Stimulated activated CD4-positive, alpha-beta T cell treated with anti-CD3 and anti-CD28 coated beads, Interleukin-1b, Interleukin-23, amount 100 ng/mL, for 1 hour (primary cell): ENCODE results near the gene CHAMP1.
A peak's percentile ranks its signal among the peaks of the same experiment; 100 is the strongest.

Source experiments
- DNase-seq, 2 donors: peaks; one replicate each; pipeline ENCODE4 v3.0.0-alpha.2; 2020; ENCODE audit warnings: low read depth in 2 of 2

CHAMP1 gene, protein sequence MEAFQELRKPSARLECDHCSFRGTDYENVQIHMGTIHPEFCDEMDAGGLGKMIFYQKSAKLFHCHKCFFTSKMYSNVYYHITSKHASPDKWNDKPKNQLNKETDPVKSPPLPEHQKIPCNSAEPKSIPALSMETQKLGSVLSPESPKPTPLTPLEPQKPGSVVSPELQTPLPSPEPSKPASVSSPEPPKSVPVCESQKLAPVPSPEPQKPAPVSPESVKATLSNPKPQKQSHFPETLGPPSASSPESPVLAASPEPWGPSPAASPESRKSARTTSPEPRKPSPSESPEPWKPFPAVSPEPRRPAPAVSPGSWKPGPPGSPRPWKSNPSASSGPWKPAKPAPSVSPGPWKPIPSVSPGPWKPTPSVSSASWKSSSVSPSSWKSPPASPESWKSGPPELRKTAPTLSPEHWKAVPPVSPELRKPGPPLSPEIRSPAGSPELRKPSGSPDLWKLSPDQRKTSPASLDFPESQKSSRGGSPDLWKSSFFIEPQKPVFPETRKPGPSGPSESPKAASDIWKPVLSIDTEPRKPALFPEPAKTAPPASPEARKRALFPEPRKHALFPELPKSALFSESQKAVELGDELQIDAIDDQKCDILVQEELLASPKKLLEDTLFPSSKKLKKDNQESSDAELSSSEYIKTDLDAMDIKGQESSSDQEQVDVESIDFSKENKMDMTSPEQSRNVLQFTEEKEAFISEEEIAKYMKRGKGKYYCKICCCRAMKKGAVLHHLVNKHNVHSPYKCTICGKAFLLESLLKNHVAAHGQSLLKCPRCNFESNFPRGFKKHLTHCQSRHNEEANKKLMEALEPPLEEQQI

DNA sequence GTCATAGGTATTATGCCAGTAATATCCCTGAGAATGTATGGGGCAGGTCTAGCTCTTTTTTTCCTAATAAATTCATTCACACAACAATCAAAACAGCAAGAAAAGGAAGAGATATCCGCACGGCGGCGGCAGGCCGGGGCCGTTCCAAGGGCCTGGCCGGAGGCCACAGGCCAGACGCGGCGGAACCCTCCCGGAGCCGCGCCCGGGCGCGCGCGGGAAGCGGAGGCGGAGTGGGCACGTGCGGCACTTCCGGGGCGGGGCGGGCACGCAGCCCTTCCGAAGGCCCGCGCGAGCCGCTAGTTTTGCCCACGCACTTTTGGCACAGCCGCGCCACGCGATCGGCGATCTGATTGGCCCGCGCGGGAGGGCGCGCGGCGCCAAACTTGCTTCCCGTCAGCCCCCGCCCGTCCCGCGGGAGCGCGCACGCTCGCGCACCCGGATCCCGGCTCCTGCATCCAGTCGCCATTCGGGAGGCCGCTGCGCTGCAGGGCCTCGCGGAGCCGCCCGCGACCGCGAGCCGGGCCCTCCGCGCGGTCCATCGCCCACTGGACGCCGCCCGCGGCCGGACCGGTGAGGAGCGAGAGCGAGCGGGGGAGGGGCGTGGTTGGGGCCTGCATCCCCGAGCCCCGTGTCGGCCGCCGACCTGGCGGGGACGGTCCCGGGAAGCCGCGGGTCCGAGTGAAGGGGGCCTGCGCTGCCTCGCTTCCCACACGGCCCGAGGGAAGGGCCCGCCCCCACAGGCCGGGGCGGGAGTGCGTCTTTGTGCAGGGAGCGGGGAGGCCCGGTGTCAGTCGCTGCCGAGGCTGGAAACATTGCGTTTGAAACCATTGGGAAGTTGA is at the start of gene CHAMP1:
Gene CHAMP1, plus strand, starts transcription at position 430 of the 839 bp plus-strand sequence. CDS start 9,340 bp downstream, outside the sequence.
- peak; percentile 70 to 78 for DNase-seq

DNA sequence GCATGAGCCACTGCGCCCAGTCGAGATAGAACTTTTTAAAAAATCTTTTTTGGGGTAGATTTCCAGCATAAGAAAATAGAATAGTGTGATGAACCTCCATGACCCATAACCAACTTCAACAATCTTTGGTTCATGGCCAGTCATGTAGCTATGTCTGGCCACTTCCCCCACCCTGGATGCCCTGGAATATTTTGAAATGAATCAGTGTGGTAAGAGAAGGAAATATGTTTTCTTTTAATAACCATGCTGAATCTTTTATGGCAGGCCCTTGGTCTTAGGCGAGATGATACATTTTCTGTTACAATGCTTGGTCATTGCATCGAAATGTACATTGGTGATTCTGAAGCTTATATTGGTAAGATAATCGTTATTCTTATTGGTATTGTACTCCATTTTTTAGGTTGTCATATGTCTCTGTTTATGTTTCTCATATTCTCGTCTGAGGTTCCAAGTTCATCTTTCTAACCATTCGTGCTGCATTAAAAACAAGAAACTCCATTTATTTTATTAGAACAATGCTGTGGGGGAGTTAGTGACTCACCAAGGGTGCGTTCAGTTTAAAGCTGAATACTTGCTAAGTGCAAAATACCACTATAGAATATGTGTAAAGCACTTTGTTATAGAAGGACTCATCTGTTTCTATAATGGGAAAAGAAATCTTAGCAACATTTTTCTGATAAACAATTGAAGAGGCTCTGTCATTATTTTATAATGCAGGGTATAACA is 49.3 kb upstream of the CHAMP1 start:
- DNase-seq: no peak

DNA sequence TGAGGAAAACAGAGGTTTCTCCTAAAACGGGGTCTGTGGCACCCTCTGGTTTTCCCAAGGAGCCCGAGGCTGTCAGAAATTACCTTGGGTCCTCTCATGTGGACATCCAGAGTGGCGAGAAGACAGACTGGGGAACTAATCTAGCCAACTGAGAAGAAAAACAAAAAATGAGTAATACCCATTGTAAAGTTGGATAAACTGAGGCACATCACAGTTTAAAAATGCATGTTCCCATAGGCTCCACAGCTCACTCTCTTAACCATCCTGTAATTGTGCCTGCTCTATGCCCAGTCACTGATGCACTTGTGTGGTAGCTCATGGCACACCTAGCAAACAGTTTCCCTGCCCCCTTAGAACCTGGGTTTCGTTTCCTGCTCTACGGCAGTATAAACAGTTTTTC is 48.1 kb upstream of the CHAMP1 start:
- DNase-seq: no peak

DNA sequence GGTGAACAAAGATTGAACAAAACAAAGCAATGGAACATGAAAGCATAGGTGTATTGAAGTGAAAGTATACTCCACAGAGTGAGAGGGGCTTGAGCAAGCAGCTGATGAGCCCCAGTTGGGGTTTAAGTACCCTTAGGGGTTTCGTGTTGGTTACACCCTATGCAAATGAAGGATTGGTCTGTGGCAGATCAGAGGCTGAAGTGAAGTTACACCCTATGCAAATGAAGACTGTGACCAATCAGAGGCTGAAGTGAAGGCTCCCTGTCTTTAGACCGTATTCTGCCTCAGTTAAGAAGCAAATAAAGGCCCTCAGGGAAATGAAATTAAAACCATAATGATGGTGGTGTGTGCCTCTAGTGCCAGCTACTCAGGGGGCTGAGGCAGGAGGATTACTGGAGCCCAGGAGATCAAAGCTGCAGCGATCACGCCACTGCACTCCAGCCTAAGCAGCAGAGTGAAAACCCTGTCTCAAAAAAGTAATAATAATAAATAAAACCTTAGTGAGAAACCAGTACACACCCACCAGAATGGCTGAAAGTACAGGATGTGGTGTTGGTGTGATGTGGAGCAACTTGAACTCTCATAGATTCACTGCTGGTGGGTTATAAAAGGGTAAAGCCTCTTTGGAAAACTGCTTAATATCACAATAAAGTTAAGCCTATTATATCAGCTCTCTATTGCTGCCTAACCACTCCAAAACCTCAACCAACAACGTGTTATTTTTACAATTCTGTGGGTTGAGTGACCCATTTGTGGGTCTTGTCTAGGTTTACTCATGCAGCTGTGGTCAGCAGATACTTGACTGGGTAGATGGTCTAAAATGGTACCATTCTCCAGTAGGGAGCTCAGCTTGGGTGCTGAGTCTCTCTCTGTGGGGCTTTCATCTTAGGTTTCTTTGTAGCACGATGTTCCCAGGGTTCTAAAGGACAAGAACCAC is 45.7 kb upstream of the CHAMP1 start:
- no peak for DNase-seq

DNA sequence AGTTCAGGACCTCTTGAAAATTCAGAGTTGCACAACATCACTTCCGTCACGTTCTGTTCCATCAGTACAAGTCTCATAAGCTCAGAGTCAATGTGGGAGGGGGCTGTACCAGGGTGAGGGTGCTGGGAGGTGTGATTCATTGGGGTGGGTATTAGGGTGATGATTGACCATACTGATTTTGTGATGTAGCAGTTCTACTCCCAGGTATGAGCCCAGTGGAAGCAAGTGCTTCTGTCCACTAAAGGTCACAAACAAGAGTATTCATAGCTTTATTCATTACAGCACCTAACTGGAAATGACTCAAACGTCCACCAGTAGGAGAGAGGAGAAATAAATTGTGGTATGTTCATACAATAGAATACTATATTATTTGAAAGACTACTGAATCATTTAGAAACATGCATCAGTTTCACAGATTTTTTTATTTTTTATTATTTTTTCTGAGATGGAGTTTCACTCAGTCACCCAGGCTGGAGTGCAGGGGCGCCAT is 45.0 kb upstream of the CHAMP1 start:
- DNase-seq: no peak

DNA sequence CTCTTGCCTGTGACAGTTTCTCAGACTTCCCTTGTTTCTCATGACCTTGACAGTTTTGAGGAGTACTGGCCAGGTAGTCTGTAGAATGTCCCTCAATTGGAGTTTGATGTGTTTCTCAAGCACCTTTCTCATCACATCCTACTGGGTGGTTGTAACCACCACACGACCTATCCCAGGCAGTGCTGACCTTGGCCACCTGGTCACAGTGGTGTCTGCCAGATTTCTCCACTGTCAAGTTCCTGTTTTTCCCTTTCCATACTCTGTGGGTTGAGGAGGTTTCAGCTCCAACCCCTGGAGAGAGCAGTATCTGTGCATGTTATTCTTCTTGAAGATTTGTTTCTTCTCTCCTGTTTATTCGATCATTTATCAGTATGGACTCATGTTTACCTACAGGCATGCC is 41.3 kb upstream of the CHAMP1 start:
- DNase-seq: no peak

DNA sequence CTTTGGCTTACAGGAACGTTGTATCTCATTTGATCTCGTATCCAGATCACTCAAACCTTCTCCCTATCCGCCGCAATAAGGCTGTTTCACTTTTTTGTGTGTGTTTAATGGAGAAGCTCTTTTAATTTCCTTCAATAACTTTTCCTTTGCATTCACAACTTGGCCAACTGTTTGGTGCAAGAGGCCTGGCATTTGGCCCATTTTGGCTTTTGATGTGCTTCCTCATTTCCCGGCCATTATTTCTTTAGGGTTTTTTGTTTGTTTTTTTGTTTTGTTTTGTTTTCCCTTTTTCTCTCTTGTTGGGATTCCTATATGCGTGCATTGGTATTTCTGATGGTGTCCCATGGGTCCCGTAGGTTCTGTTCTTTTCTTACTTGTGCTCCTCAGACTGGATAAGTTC is 39.0 kb upstream of the CHAMP1 start:
- no peak for DNase-seq

DNA sequence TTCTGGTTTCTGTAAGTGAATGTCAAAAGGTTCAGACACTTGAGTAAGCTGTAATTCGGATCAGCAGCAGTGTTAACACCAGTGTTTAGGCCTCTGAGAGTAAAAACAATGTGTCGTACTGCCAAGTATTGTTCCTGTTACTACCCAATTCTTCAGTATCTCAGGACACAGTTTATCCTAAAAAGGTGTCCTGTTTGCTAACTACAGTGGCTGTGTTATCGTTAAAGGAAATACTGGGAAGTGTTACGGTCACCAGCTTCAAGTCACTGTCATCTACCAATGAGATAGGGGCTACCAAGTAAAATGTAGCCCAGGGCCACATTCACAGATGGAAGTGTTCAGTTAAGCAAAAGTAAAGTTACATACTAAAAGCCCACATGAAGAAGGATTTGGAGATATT is 35.2 kb upstream of the CHAMP1 start:
- DNase-seq: no peak

DNA sequence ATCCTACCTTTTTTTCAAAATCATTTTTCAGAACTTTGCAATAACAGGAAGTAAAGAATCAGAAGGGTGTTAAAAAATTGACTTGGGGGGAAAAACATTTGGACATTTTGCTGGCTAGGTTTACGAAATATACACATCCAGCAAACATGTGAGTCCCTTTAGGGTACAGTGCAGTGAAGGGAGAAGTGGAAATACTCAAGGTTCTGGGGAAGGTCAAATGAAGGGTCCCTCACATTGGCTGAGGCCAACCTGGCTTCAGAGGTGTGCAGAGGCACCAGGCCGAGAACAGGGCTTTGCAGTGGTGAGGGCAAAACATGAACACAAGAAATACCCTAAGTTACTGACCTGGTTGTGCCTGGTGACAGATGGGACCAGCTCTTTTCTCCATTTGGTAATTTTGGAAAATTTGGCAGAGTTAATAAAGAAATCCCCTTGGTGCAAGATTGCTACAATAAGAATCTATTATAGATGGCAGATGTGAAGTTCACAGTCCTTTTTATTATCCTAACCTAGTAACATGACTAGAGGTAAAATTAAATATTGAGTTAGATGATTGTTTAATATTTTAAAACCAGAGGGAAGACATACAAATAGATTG is 34.4 kb upstream of the CHAMP1 start:
- DNase-seq: no peak

DNA sequence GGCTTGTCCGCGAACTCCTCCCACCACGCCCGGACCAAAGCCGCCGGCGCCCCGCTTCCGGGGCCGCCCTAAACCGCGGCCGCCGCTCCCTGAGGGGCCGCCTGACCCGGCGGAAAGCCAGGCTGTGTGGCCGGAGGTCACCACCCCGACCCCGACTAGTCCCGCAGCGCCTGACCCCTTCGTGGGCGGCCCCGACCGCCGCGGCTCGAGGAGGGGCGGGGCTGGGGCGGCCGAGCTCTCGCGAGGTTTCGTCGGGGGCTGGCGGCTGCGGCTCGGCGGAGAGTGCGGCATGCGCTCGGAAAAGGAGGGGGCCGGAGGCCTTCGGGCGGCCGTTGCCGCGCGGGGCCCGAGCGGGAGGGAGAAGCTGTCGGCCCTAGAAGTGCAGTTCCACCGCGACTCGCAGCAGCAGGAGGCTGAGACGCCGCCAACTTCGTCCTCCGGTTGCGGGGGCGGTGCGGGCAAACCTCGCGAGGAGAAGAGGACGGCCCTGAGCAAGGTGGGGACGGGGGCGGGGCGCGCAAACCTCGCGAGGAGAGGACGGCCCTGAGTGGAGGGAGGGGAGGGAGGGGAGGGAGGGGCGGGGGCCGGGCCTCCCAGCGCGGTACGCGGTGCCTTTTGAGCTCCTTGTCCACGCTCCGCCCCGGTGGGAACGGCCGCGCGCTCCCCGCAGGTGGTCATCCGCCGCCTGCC is 32.8 kb upstream of the CHAMP1 start, which contains the start of gene UPF3A:
Gene UPF3A, plus strand, starts transcription at position 251 of the 690 bp plus-strand sequence. Its CDS starts 39 bp downstream, at position 290.
- peak; percentile 74 to 81 for DNase-seq

DNA sequence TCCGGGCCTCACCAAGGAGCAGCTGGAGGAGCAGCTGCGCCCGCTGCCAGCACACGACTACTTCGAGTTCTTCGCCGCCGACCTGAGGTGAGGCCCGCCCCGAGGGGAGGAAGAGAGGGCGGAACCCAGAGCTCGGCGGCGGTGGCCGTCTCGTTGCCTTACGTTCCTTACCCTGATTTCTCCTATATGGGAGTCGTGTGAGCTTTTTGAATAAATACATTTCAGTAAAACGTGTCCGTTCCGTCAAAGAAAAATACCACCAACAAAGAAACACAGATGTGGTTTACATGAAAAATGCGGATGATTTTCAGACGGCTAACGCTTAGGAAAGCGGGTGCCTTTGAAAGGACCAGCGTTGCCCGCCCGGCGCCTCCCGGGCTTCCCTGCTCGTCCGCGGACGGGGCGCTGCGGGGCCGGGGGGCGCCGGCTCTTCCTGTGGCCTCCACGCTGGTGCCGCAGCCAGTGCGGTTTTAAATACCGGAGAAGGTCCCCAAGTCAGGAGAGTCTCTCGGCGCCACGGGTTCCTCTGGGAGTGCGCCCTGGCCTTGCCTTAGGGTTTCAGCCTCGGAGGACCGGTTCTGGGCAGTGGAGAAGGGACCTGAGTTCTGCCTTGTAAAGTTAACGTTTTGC is 32.1 kb upstream of the CHAMP1 start:
- peak in 1 of 2 donors; percentile 33 for DNase-seq

DNA sequence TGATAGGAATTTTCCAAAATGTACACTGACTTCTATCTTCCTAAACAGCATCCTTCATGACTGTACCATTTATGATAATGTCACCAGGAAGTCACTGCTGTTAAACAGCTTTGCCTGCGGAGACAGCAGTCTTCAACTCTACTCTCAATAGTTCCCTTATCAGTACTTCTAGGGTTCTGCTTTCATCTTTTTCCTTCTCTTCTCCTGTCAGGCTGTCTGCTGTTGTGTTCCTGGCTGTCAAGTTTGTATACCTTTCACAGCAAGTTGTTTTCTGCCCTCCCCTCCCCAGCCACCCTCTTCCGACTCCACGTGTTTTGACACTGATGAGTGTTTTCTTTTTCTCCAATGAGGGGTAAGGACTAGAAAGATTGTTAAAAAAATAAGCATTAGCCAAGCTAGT is 30.7 kb upstream of the CHAMP1 start:
- no peak for DNase-seq

DNA sequence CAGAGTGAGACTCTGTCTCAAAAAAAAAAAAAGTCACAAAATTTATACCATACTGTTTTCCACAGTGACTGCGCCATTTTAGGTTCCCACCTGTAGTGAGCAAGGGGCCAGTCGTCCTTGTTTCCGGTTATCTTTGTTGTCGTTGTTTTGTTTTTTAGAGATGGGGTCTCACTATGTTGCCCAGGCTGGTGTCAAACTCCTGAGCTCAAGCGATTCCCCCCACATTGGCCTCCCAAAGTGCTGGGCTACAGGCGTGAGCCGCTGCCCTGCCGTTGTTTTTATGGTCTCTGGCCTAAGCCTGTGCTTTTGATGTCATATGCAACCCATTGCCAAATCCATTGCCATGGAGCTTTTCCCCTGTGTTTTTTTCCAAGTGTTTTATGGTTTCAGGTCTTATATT is 29.6 kb upstream of the CHAMP1 start:
- DNase-seq: no peak

DNA sequence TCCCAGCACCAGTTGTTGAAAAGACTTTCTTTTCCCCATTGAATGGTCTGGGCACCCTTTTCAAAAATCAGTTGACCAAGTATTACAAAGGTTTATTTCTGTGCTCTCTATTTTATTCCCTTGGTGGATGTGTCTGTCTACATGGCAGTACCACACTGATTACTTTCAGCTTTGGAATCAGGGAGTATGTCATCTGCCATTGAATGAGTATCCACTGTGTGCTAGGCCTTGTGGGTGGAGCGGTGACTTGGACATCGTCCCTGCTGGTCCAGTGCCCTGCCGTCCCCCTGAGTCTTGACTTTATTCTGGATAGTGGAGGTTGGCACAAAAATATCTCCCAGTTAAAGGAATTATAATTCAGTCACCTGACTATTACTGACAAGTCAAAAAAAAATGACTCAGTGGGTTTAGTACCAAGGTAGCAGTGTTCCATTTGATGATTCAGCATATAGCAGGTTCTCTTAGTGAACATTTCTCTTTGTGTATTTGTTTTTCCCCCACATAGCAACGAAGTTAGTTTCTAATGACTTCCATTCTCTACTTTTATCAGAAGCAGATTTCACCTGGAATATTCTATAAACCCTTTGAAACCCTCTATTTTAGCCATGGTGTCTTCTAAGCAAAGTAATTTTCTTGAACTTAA is 29.0 kb upstream of the CHAMP1 start:
- DNase-seq: no peak

DNA sequence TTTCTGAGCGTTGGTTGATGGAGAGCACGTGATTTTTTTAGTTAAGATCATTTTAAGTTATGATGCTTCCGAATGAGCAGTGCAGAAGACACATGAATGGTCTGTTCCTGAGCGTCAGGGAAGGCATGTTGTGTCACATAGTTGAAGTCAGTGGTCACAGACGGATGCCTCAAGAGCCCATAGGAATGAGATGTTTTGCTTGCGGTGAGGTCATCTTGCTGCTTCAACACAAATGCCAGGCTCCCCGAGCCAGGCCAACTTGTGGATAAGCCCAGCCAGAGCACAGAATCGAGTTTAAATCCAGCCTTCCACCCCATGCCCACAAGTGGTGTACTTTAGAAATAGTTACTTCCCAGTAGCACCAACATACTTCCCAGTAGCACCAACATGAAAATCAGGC is 27.5 kb upstream of the CHAMP1 start:
- DNase-seq: no peak

DNA sequence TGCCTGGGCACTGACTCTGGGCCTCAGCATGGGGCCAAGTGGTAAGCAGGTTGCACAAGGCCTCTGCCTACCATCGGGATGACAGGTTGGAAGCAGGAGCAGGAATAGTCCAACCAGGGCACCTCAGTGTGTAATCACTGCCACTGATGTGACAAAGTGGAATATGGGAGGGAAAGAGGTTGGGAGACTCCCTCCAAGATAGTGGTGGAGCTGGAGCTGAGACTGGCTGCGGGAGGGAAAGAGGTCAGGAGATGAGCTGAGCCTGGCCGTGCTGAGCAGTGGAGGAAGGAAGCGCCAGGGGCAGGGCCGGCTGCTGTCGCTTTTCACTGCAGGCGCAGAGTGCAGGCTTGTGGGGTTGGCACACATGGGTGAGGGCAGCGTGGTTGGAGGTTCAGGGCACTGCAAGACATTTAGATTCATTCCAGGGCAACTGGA is 26.1 kb upstream of the CHAMP1 start:
- no peak for DNase-seq

DNA sequence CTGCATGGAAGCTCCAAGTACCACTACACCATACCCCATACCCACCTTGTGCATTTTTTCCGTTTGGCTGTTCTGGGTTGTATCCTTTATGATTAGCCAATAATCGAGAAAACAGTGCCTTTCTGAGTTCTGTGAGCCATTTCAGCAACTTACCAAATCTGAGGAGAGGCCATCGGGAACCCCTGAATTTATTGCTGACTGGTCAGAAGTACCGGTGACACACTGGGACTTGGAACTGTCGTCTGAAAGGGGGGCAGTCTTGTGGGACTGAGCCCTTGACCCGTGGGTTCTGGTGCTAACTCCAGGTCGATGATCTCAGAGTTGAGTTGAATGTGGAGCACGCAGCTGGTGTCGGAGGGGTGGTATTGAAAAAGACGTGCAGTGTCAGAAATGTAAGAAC is 17.9 kb upstream of the CHAMP1 start:
- no peak for DNase-seq

DNA sequence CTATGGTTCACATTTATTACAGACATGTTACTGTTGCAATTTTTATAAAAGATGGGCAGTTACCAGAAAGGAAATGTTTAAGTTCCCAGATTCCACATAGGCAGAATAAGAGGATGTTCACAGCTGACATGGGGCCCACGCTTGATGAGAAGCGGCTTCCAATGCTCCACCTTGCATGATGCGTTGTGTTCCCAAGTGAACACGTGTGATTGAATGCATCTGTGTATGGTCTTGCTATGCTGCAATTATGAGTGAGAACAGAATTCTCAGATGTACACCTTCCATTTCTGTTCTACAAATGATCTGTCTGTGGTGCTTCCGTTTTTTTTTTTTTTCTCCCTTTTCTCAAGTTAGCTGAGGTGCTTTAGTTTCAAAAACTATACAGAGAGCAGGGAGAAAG is 17.4 kb upstream of the CHAMP1 start:
- DNase-seq: no peak
